ENCODE data around the gene HHIP.

The HHIP gene

GRCh38 chr4:144709793-144710525, 64.0 kb downstream of the HHIP start:
- no peak for DNase-seq

GRCh38 chr4:144710526-144710912, 64.6 kb downstream of the HHIP start:
- no peak for DNase-seq

GRCh38 chr4:144711700-144712456, 65.9 kb downstream of the HHIP start:
- no peak for DNase-seq

- no peak for DNase-seq
These were observed 66.8 kb downstream of the HHIP start for GRCh38 chr4:144712775-144713174.

GRCh38 chr4:144714166-144714565, 68.2 kb downstream of the HHIP start:
- DNase-seq: no peak

- no peak for DNase-seq
These were observed 69.3 kb downstream of the HHIP start for GRCh38 chr4:144715230-144715629.

GRCh38 chr4:144716778-144717177, 70.8 kb downstream of the HHIP start:
- DNase-seq: no peak

GRCh38 chr4:144718958-144719512, 73.1 kb downstream of the HHIP start:
- DNase-seq: no peak

- DNase-seq: no peak
These were observed 74.5 kb downstream of the HHIP start for GRCh38 chr4:144720491-144720890.

GRCh38 chr4:144721994-144722393, 76.0 kb downstream of the HHIP start:
- no peak for DNase-seq

- no peak for DNase-seq
These were observed 77.5 kb downstream of the HHIP start for GRCh38 chr4:144723471-144723870.

- DNase-seq: no peak
These were observed 83.2 kb downstream of the HHIP start for GRCh38 chr4:144729175-144729574.

- DNase-seq: no peak
These were observed 86.8 kb downstream of the HHIP start for GRCh38 chr4:144732584-144733428.

GRCh38 chr4:144733566-144733965, 87.6 kb downstream of the HHIP start:
- DNase-seq: no peak

- DNase-seq: no peak
These were observed 88.6 kb downstream of the HHIP start for GRCh38 chr4:144734522-144734921.

GRCh38 chr4:144738649-144739048, 92.7 kb downstream of the HHIP start:
- no peak for DNase-seq

GRCh38 chr4:144739511-144740033, 93.6 kb downstream of the HHIP start:
- DNase-seq: no peak

GRCh38 chr4:144740316-144740715, 94.4 kb downstream of the HHIP start:
- no peak for DNase-seq

GRCh38 chr4:144748814-144749555, 103.0 kb downstream of the HHIP start:
- no peak for DNase-seq

GRCh38 chr4:144750348-144750747, 104.4 kb downstream of the HHIP start:
- DNase-seq: no peak

- DNase-seq: no peak
These were observed 108.8 kb downstream of the HHIP start for GRCh38 chr4:144754562-144755410.
